HG02763 (cell line): ENCODE results near the gene PLEKHM2.

Source experiments
- ATAC-seq: cut with Tn5 transposase; IDR thresholded peaks from one replicate; pipeline ENCODE4 v1.9.1; 2021; ENCODE audit warnings: mild to moderate bottlenecking, moderate library complexity; ENCODE audit not compliant: unreplicated experiment

The PLEKHM2 gene

DNA sequence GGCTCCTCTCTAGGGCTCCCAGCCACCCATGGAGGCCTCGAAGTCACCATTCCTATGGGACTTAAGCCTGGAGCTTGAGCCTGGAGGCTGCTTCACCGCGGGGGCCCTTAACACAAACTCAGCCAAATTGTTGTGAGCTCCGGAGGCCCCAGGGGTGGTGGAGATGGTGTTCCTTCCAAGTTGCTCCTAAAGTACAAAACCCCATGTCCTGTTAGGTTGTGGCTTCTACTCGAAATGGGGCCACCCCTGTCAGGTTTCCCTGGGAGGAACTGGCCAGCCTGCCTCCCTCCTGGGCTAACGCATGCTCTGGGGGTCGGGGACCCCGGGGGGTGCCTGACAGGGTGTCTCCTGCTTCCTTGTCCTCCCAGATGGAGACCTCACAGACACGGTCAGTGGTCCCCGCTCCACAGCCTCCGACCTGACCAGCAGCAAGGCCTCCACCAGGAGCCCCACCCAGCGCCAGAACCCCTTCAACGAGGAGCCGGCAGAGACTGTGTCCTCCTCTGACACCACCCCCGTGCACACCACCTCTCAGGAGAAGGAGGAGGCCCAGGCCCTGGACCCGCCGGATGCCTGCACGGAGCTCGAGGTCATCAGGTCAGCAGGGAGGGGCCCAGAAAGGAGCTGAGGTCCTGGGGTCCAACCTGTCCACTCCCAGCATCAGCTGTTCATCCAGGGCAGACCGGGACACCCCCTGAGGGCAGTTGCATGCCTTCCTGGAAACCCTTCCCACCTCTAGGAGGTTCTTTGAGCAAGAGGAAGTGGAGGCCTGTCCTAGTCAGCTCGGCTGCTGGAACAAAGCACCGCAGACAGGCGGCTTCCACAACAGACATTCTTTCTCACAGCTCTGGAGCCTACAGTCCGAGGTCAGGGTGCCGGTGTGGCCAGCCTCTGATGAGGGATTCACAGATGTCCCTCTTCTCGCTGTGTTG is 41.1 kb downstream of the PLEKHM2 start:
- ATAC-seq: no peak

DNA sequence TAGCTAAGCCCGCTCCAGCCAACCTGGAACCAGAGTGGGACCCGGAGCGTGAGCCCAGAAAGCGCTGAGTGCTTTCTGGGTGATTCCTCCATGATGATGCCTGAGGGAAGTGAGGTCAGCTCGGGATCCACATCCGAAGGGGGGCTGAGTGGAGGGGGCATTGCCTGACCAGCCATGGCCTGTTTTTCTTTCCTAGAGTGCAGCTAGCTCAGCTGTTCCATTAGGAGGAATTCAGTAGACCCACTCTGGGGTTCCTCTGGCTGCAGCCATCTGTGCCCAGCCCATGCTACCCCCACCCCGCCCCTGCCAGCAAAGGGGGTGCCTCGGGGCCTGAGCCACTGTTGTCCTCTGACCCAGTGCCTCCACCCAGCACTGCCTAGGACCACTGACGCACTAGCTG is 42.4 kb downstream of the PLEKHM2 start:
- no peak for ATAC-seq

DNA sequence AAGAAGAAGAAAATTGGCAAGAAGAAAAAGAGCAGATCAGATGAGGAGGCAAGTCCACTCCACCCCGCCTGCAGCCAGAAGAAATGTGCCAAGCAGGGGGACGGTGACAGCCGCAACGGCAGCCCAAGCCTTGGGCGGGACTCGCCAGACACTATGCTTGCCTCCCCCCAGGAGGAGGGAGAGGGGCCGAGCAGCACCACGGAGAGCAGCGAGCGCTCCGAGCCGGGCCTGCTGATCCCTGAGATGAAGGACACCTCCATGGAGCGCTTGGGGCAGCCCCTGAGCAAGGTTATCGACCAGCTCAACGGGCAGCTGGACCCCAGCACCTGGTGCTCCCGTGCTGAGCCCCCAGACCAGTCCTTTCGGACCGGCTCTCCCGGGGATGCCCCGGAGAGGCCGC is 42.9 kb downstream of the PLEKHM2 start:
- ATAC-seq: no peak

DNA sequence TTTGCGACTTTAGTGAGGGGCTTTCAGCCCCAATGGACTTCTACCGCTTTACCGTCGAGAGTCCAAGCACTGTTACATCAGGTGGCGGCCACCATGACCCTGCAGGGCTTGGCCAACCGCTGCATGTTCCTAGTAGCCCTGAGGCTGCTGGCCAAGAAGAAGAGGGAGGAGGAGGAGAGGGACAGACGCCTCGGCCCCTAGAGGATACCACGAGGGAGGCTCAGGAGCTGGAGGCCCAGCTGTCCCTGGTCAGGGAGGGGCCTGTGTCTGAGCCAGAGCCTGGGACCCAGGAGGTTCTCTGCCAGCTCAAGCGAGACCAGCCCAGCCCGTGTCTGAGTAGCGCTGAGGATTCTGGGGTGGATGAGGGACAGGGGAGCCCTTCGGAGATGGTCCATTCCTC is 43.3 kb downstream of the PLEKHM2 start:
- no peak for ATAC-seq

DNA sequence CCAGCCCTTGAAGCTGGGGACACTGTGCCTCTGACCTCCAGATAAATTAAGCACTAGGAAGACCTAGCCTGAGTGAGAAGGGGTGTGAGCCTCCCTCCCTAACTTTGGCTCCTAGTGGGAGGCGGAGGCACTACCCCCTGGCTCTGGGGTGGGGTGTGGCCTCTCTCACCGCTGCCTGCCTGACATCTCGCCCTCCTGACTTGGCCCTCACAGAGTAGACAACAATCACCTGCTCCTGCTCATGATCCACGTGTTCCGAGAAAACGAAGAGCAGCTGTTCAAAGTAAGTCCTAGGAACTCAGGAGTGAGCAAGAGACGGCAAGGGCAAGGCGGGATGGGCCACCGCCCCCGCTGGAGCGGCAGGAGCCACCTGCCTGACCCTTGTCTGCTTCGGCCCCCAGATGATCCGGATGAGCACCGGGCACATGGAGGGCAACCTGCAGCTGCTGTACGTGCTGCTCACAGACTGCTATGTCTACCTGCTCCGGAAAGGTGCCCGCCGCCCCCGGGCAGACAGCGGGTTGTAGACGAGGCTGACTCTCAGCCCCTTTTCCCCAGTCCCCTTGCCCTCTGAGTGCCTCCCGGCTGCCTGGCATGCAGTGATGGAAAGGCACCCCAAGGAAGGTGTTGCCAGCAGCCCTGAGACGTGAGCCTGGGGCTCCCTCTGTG is 43.9 kb downstream of the PLEKHM2 start:
- ATAC-seq: no peak

DNA sequence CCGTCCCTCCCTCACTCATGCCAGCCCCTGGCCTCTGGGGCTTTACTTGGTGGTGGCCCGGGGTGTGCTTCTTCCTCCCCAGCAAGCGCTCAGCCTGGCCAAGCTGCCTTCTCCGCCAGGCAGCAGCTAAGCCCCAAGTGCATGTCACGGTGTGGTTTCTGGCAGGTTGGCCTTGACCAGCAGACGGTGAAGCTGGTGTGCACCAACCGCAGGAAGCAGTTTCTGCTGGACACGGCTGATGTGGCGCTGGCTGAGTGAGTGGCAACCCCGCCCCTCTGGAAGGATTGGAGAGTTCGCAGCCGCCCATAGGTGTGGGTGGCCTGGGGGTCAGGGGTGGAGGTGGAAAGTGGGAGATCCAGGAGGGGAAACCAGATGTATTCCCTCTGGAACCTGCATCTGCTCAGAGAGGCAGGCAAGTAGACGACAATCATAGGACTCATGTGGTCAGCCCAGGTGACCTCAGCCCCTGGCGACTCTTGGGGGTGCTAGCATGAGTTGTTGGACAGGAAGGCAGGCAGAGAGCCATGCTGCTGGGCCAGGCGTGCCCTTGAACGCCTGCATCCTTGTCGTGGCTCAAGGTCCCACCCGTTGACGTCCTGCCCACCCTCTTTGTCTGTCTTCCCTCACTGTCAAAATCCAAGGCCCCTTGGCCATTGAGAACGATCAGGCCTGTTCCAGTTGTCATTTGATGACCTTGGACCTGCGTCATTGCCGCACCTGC is 45.0 kb downstream of the PLEKHM2 start:
- ATAC-seq: no peak

DNA sequence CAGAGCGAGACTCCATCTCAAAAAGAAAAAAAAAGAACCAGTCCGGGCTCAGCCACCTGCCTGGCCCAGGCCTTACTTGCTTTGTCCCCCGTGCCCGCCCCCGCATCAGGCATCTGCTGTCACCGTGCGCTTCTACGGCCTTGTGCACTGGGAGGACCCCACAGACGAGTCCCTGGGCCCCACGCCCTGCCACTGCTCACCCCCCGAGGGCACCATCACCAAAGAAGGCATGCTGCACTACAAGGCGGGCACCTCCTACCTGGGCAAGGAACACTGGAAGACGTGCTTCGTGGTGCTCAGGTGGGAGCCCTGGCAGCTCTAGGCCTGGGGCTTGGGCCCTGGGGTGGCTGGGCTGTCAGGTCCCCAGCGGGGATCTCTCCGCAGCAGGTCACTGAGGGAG is 46.3 kb downstream of the PLEKHM2 start:
- ATAC-seq: no peak

DNA sequence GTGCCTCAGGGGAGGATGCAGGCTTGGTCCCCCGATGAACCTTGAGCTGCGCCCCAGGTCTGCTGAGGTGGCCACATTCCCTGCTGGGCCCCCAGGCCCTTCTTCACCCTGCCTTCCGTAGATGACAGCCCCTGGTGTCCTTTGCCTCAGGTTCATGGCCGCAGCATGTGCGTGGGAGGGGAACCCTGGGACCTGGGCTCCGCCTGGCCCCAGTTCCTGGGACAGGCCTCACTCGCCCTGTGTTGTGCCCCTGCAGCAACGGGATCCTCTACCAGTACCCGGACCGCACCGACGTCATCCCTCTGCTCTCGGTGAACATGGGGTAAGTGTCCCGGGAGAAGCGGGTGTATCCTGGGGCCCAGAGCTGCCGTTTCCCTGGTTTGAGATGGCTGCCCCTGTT is 46.8 kb downstream of the PLEKHM2 start:
- no peak for ATAC-seq

DNA sequence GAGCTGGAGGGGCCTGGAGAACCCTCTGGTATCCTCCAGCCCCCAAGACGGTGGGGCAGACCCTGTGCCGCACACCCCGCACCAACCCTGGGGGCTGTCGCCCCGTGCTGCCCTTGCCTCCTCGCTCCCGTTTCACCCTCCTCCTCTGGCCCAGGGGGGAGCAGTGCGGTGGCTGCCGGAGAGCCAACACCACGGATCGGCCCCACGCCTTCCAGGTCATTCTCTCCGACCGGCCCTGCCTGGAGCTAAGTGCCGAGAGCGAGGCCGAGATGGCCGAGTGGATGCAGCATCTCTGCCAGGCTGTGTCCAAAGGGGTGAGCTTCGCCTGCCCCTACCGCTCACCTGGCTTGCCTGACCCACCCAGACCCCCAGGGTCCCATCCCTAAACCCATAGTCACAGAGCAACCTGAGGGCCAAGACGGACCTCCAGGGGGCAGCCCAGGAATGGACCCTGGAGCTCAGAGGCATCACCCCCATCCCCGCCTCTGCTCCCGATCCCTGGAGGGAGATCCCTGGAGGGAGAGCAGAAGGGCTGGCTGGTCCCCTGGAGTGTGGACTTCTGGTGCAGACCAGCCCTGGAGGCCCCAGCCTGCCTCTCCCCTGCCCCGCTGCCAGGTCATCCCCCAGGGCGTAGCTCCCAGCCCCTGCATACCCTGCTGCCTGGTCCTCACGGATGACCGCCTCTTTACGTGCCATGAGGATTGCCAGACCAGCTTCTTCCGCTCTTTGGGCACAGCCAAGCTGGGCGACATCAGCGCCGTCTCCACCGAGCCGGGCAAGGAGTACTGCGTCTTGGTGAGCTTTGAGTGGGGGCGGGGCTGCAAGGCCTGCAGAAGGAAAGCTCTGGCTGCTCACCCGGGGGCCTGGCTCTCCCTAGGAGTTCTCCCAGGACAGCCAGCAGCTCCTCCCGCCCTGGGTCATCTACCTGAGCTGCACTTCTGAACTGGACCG is 47.9 kb downstream of the PLEKHM2 start:
- ATAC-seq: no peak

DNA sequence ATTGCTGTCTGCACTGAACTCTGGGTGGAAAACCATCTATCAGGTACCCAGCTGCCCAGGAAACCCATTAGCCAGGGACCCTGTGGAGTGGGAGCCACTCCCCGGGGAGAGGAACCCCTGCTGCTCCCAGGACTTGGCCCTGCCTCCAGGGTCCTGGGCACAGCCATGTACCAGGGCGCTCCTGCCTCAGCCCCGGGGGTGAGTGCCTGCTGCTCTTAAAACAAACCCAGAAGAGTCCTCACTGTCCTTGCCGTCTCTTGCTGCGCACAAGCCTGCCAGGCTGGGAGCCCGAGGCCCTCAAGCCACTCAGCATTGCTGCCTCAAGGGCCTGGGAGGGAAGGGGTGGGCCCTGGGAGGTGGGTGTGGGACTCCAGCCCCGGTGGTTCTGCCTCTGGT is 48.6 kb downstream of the PLEKHM2 start:
- ATAC-seq: no peak

DNA sequence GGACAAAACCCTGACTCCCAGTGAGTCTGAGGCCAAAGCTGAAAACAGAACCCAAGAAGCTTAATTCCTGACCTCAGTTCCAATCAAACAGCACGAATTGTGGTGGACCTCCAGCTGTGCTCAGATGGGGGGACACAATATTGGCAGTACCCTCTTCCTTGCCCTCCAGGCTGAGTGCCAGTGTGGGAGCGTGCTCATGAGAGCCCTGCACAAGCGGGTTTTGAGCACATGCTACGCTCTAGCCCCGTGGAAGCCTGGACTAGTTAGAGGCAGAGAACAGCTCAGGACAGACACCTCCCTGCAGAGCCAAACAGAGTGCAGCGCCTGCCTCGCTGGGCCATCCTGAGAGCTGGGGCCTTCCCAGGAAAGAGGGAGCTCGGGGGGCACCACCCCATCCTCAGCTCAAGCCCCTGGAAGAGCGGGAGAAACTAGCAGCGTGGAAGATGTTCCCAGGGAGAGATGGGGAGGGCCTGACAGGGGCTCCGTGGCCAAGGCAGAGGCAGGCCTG is 49.2 kb downstream of the PLEKHM2 start:
- ATAC-seq: no peak

DNA sequence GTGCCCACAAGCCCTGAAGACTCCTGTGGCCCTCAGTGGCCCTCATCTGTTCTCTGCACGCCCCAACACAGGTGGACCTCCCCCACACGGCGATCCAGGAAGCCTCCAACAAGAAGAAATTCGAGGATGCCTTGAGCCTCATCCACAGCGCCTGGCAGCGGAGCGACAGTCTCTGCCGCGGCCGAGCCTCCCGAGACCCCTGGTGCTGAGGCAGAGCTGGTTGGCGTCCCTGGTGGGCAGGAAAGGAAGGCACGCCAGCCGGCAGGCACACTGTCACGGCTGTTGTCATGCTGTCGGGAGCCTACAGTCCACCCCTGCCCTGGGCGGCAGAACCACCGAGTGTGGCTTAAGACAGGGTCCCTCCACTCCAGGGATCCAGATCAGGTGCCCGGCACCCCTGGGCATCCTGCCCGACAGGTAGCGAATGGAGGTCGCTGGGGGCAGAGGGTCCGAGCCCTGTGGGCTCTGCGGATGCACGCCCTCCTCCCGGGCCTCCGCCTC is 49.7 kb downstream of the PLEKHM2 start:
- no peak for ATAC-seq

DNA sequence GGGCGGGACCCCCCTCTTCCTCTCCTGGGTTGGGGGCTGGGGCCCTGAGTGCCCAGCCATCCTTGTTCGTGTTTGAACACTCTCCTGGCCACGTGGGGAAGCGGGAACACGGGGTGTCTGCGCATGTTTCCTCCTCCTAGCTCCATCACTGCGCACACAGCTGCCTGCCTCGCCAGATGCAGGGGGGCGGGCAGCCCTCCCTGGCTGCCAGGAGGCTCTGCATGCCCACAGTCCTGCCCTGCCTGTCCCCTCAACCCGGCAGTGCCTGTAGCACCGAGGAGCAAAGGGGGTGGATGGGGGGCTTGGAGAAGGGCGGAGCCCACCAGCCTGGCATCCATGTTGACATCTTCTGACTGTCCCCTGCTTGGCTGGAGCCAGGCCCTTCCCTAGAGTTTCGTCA is 50.2 kb downstream of the PLEKHM2 start:
- no peak for ATAC-seq

DNA sequence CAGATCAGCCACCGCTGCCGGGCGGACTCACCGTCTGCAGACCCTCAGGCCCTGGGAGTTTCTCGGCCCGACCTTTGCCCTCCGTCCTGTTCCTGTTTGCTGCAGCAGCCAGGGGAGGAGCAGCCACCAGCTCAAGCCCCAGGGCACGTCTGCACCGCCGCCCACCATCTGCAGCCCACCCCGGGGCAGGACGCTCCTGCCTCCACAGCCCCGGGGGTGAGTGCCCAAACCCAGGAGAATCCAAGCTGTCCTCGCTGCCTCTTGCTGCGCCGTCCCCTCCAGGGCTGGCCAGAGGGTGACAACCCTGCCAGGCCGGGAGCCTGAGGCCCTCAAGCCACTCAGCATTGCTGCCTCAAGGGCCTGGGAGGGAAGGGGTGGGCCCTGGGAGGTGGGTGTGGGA is 50.8 kb downstream of the PLEKHM2 start:
- ATAC-seq: no peak

DNA sequence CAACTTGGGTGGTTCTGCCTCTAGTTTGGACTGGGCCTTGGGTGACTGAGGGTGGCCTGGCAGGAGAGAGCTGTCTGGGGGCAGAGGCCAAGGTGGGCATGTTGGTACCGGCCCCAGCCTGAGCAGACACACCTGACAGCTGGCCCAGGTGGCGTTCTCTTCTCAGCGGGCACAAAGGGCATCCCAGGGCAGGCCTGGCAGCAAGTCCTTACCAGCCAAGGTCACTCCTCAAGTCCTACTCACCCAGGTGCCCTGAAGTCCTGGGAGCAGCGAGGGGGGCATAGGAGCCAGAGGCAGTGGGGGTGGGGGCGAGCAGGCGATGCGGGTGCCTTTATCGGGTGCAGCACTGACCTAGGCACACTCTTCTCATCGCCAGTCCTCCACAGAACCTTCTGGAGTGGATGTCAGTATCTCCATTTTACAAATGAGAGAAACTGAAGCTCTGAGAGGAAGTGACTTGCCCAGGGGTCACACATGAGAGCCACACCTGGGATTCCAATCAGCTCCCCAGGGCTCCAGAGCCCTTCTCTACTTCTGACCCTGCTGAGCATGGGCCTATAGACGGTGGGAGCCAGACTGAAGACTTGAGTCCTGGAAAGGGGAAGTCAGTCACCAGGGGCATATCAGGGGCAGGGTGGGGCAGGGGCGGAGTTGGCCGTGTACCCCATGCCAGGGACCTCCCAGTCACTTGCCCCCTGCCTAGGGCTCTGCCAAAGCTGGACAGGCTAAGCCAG is 51.4 kb downstream of the PLEKHM2 start:
- ATAC-seq: no peak

DNA sequence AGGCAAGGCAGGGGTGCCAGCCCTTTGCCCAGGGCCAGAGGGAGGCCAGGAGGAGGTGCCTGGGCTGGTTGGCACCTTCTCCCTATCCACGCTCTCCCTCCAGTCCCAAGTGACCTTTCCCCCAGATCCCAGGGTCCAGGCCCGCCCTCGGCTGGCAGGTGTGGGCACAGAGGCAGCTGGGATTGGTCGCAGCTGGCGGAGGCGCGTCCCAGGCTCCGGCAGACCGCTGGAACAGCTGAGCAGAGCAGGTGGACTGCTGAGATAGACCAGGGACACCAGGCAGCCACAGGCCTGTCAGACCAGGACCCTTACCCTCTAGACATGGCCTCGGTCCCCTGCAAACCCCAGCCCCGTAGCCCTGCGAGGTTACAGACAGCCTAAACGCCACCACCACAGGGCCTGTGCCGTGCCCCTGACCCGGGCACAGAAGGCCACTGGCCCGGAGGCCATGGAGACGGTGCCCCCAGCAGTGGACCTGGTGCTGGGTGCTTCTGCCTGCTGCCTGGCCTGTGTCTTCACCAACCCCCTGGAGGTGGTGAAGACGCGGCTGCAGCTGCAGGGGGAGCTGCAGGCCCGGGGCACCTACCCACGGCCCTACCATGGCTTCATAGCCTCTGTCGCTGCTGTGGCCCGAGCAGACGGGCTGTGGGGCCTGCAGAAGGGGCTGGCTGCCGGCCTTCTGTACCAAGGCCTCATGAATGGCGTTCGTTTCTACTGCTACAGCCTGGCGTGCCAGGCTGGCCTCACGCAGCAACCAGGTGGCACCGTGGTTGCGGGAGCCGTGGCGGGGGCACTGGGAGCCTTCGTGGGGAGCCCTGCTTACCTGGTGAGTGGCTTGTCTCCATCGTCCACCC is 52.1 kb downstream of the PLEKHM2 start, which contains the start of gene SLC25A34:
Gene SLC25A34 (plus strand): TSS at position 221 of the 854 bp plus-strand sequence. CDS start 228 bp downstream, at position 449.
- no peak for ATAC-seq

DNA sequence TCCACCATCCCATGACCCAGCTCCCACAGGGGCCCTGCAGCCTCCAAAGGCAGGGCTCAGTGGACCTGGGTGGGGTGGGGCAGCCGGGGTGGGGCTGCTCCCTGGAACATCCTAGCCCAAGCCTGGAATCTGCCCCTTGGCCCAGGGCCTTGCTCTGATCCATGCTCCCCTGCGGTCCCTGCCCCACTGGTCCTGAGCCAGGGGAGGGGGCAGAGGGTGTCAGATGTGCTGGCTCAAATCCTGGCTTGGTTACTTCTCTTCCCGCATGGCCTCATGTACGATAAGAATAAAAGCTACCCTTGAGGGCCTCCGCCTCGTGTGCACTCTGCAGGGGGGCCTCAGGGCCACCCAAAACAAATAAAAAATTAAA is 52.8 kb downstream of the PLEKHM2 start:
- no peak for ATAC-seq
